ENCODE measurements around the gene ST3GAL3.

GRCh38 chr1:43878440-43878839 is 171.1 kb downstream of the ST3GAL3 start:
- TF ChIP-seq CTCF (IDR thresholded peaks at IDR 0.05), result no peak
- no peak for TF ChIP-seq POLR2A (IDR thresholded peaks at IDR 0.05)

Data from testis (tissue), 2 donors.